ENCODE measurements around the gene GRIA4.

Gene GRIA4

DNA sequence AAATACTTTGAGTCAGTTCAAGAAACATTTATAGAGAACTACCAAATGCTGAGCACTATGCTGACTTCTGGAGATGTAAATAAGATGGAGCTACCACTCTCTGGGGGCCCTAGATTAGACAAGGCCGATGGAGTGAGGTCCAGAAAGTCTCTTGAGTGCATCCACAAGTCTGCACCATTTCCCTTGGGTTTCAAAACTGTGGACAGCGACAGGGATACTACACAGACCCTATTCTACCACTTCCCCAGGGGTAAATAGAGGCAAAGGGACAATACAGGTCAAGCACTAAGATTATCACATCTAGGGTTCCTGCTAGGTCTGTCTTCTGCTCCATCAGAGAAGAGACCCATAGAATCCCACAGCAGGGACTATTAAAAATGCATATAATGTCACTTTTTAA lies 183.2 kb downstream of the GRIA4 start:
- DNase-seq, result no peak

- no peak for DNase-seq
Observed at GRCh38 chr11:105799263-105799662, 189.4 kb downstream of the GRIA4 start.

DNA sequence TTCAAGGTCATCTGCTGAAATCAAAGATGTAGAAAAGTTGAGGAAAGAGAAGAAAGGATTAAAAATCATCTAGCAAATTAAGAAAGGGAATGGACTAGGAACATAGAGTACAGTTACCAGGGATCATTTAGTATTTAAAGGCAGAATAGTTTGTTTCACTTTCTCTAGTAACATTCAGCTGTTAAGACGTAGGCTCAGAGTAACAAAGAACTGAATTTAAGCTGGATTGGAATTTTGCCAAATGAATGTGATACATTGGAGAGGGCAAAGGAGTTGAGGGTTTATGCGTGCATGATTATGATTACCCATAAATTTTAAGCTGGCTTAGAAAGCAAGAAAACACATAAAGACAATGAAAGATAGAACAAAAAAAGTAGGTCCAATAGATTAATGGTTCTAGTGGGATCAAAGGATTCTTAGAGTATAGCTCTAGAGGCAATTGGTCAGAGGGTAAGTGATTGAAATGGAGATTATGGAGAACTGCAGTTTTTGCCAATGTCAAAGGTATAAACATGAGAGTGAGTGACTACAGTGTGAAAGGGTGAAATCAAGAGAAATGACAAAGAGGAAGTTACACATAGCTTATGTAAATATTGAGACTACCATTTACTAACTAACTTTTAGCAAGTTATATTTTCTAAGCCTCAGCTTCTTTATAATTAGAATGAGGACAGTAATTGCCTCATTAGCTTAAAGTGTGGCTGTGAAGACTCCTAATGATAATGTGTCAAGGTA lies 190.0 kb downstream of the GRIA4 start:
- DNase-seq, result no peak

DNA sequence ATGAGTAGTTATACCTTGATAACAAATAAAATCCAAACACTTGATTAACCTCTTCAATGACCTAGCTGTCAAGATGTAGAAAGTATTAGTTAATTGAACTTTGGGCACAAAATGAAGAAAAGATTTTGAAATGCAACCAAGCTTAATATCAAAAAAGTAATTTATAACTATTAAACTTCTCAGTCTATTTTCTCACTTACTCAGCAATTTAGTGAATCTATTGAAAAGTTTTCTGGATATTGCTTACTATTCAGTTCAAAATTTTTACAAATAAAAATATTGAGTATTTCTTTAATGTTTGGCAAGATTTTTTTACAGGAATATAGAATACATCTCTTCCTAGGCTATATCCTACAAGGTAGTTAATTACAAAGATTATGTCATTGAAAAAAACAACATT lies 192.5 kb downstream of the GRIA4 start:
- DNase-seq, result no peak

DNA sequence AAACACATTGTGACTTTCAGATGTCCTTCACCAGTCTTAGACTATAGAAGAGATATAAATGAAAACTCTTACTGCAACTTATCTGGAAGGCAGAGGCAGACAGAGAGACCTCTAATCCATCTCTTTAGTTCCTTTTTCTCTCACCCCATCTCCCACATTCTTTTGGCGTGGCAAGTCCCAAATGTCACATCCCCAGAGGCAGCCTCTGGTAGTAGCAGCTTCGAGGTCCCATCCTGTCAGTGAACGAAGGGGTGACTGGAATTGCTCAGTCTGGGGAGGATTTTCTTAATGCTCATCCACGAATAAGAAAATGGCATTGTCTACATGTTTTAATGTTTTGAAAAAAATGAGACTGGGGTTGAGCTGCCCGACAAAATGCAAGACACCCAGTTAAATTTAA lies 201.4 kb downstream of the GRIA4 start:
- DNase-seq, result no peak

GRCh38 chr11:105821372-105821771 lies 211.5 kb downstream of the GRIA4 start:
- no peak for DNase-seq

GRCh38 chr11:105821781-105822180 lies 211.9 kb downstream of the GRIA4 start:
- no peak for DNase-seq

DNA sequence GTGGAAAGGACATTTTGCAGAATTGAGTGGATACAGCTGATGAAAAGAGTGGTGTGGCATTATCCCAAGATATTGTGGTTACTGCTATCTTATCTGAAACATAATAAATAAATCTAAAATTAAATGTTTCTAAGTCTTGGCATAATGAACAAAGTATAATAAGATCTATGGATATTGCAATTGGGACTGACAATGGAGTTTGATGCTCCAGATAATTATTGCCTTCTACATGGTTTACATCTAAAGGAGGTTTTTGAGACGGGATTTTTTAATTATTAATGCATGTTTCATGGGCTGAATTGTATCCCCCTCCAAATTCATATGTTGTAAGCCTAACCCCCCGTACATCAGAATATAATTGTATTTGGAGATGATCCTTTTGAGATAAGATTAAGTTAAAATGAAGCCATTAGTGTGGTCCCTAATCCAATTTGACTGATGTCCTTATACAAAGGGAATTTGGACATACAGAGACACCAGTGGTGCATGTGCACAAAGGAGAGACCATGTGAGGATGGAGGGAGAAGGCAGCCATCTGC lies 213.7 kb downstream of the GRIA4 start:
- no peak for DNase-seq

DNA sequence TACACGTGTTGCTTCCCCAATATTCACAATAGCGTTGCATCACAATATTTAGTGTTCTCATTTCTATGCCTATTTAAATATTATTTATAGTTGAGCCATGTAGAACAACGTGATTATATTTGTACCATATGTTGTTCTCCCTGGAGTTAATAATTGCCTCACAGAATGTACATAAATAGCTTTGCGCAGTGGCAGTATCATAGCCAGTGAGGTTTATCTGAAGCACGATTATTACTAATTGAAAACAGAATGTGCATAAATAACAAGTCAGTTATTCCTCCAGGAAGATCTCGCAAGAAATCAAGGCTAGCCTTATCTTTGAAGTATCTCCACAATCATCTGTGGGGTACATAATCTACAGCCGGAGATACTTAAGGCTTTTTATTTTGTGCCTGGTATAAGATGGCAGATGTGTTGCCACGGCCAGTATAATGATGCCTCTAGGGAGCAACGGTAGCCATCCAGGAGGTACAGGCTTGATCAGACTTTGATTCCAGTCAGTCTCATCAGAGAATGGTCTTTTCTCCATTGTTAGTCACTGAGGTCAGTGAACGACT lies 214.7 kb downstream of the GRIA4 start:
- no peak for DNase-seq

DNA sequence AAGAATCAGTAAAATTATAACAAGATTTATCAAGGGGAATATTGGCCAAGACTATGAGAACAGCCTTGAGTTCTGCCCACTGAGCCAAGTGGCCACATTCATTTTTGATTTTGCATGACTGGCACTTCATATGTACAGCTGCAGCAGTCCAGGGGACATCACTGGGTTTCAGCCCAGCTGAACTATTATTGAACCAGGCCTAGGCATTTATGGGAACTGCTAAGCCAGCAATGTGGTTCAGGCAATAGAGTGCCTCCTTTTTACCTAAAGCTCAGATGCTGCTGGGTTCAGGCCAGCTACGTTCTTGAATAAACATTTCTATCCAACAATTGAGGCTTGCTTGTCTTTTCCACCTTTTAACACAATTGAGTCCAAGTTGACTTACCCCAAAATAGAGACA lies 215.3 kb downstream of the GRIA4 start:
- peak; percentile 59 for DNase-seq

DNA sequence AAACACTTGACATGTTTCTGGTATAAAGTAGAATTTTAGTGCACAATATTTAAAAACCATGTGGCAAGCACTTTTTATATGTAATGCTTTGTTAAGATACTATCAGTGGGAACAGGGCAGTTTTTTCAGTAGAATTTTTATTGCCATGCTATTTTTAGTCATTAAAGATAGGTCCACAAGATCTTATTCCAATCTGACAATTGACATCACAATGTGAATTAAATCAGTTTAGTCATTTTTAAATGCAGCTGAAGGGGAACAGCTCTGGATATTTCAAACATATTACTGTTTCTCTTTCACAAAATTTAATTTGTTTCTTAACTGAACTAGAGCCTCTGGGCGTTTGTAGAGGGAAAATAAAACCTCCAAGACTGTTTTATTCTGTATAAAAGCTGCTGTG lies 218.0 kb downstream of the GRIA4 start:
- no peak for DNase-seq

GRCh38 chr11:105829084-105829483 lies 219.2 kb downstream of the GRIA4 start:
- DNase-seq, result no peak

- peak; percentile 39 for DNase-seq
Observed at GRCh38 chr11:105834461-105834860, 224.6 kb downstream of the GRIA4 start.

- DNase-seq, result no peak
Observed at GRCh38 chr11:105838668-105839384, 229.0 kb downstream of the GRIA4 start.

GRCh38 chr11:105840391-105840790 lies 230.5 kb downstream of the GRIA4 start:
- DNase-seq, result no peak

DNA sequence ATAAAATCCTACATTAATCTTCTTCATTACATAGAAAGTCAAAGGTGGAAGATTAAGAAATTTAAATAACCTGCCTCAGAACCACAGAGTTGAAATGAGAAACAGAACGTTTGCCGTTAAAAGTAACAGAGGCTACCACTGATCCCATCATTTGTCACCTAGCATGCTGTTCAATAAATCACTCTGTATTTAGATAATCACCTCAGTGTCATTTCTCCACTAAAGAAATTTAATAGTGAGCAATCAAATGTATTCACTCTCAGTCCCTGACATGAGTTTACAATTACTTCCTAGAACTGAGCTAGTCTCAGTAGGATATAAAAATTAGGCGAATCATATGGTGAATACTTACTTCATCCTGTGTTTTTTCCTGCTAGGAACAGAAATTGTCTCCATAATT lies 242.5 kb downstream of the GRIA4 start:
- no peak for DNase-seq

- DNase-seq, result peak; percentile 10
Observed at GRCh38 chr11:105854269-105854668, 244.4 kb downstream of the GRIA4 start.

DNA sequence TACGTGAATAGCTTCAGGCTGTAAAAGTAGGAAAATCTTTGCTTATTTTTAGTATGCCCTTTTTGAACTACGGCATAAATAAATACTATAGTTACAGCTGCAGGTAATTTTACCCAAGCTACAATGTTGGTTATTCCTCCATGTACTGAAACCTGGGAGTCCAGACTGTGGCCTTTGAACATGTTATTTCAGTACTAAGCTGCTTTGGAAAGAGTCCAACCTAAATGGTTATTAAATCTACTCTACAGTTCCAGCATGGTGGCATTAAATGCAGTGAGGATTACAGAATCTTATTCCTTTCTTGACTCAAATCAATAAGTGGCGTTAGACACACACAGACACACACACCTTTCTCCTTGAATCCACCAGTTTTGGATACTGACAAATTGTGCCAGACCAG lies 247.1 kb downstream of the GRIA4 start:
- peak; percentile 24 for DNase-seq

GRCh38 chr11:105857728-105858127 lies 247.9 kb downstream of the GRIA4 start:
- no peak for DNase-seq

GRCh38 chr11:105858841-105859240 lies 249.0 kb downstream of the GRIA4 start:
- DNase-seq, result no peak

GRCh38 chr11:105860105-105860504 lies 250.2 kb downstream of the GRIA4 start:
- peak; percentile 79 for DNase-seq

DNA sequence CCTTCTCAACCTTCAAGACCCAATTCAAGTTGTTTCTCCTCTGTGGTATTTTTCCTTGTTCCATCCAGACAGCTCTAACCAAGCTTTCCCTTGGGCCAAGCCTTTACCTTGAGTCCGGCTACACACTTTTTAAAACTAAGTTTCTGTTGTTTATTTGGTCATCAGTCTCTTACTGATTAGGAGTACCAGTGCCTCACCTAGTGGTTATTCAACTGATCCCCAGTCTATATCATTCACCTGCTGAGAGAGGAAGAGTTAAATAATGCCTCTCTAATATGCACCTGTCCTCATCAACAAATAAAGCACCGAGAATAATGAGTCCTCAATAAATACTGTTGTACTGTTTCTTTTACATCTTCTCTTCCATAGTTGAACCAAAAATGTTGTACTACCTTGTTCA lies 251.4 kb downstream of the GRIA4 start:
- DNase-seq, result peak; percentile 27

GRCh38 chr11:105862736-105863367 lies 253.0 kb downstream of the GRIA4 start:
- peak; percentile 46 for DNase-seq

DNA sequence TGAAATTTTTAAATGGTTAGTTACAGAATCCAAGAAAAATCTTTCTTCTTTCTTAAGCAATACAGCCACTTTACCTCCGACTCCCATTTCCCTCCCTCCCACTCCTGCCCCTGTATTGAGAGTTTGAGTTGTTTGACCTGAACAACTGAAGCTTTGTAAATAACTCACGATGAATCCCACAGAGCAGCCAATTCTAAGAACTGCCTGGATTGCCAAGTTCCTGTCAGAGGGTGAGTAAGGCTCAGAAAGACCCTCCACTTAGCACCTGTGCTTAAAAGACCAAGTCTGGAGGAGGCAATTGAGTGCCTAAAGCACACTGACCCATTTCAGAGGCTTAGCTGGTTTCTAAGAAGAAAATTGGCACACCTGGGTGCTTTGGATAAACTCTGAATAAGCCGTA lies 253.7 kb downstream of the GRIA4 start:
- DNase-seq, result no peak
